ENCODE results near the gene MKS1. TPM values are rescaled to one million over a fixed set of nuclear protein-coding genes. Genes with fewer than 3 reads are reported as not detected.

The MKS1 gene
- total and polyA plus RNA-seq, 2 of the 8 experiments (the other 6 are each of a cell fraction or from before 2014, with no cell fraction given): 12.0 to 21.7 TPM

DNA sequence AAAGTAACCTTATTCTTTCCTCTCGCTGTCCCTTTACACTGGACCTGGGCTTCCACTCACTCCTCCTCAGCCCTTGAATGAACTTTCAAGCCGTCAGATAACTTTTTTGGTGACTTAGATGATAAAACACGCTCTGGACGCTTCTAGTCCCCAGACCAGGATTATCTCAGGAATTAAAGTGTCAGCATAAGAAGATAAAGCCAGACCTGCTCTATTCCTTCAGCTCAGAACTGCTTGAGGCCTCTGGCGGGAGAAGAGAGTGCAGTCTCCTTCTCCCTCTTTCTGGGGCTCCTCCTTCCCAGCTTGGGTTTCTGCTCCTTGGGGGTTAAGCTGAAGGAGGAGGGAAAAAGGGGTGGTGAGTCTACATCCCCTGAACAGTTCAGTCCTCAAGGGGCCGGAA lies 25.9 kb upstream of the MKS1 start:
- H2AFZ ChIP-seq (ENCODE audit: low read length): no peak overlapping the region
- no peak overlapping the region for H2BK5ac ChIP-seq (ENCODE audit: low read depth, low read length)
- H3K9ac ChIP-seq (replicated peaks in 1 of 4; ENCODE audit: extremely low read depth in 1 of 4, low read depth in 3 of 4, low read length in 3 of 4): no peak overlapping the region
- no peak overlapping the region for H3K56ac ChIP-seq (replicated peaks; ENCODE audit: insufficient read length, low read depth, low read length)
- no peak overlapping the region for H3K18ac ChIP-seq (ENCODE audit: extremely low read depth, low read length)
- peaks cover 19 to 34% (median 33%) of the 10 kb centered on the region in 4 experiments for H3K27me3 ChIP-seq (replicated peaks in 1 of 4; ENCODE audit: control insufficient read depth in 3 of 4, extremely low read depth in 1 of 4, insufficient read depth in 3 of 4, low read length in 3 of 4)
- DNase-seq (ENCODE audit: low read depth in 1 of 2, low spot score in 2 of 2) (no peak), FAIRE-seq (no peak)
- peaks cover 0 to 10% (median 2%) of the 10 kb centered on the region in 4 experiments; a peak in 5 of 7 replicates for H3K4me1 ChIP-seq (replicated peaks in 1 of 4; ENCODE audit: control insufficient read depth in 3 of 4, insufficient read depth in 4 of 4, low read length in 3 of 4)
- no peaks in the 10 kb centered on the region for H3K79me2 ChIP-seq (ENCODE audit: control insufficient read depth in 1 of 2, insufficient read depth in 2 of 2, low read length in 2 of 2)
- H2BK120ac ChIP-seq (replicated peaks; ENCODE audit: low read depth, low read length): no peak overlapping the region
- H3K23ac ChIP-seq (ENCODE audit: insufficient read length): no peak overlapping the region
- no peak overlapping the region for H3K27ac ChIP-seq (ENCODE audit: low read depth, low read length)
- H3K4me2 ChIP-seq (ENCODE audit: insufficient read depth in 1 of 2, low read depth in 2 of 2, low read length in 2 of 2): no peak overlapping the region
- H3K4me3 ChIP-seq (ENCODE audit: extremely low read depth in 1 of 4, insufficient read depth in 2 of 4, low read depth in 3 of 4, low read length in 4 of 4): no peak overlapping the region
- peaks cover 2% of the 10 kb centered on the region in 2 experiments; a peak in 3 of 4 replicates for H3K9me3 ChIP-seq (ENCODE audit: insufficient read depth in 2 of 2, low read depth in 1 of 2, low read length in 1 of 2)
- WGBS, 2 experiments (ENCODE audit: extremely low coverage in 1 of 2, insufficient coverage in 1 of 2, insufficient read length in 1 of 2, insufficient replicate concordance in 2 of 2, low coverage in 1 of 2, low lambda C conversion rate in 2 of 2, missing lambda C conversion rate in 1 of 2): 81% methylated on average over 5 of the region's 6 CpGs; no CpG with 5 or more reads in 1 of the 2 experiments
- H2AK5ac ChIP-seq (ENCODE audit: low read depth, low read length): no peak overlapping the region
- no peaks in the 10 kb centered on the region for H3K79me1 ChIP-seq (ENCODE audit: low read depth, low read length)
- H4K20me1 ChIP-seq (replicated peaks in 1 of 2; ENCODE audit: control insufficient read depth in 1 of 2, insufficient read depth in 2 of 2, low read length in 2 of 2): no peaks in the 10 kb centered on the region
- ChIA-PET POLR2A (ENCODE audit: partially characterized antibody) (no interaction called here), CTCF (ENCODE audit: partially characterized antibody) (interaction anchor here (0.8 to 1.2 kb wide), 4 partner anchors 10 to 49 kb away, joined by 3 to 5 read pairs (median 4); no protein-coding TSS in a partner anchor)
- no peak overlapping the region for H3K14ac ChIP-seq (ENCODE audit: insufficient read length)
- H4K8ac ChIP-seq (ENCODE audit: extremely low read depth, insufficient read depth, low read length): no peak overlapping the region
- H2BK20ac ChIP-seq (ENCODE audit: low read length): no peak overlapping the region
- no peak overlapping the region for H4K5ac ChIP-seq (ENCODE audit: insufficient read length, low read depth, low read length)
- H3K36me3 ChIP-seq (ENCODE audit: control insufficient read depth in 2 of 4, insufficient read depth in 4 of 4, low read length in 3 of 4): no peaks in the 10 kb centered on the region
- H4K91ac ChIP-seq (replicated peaks; ENCODE audit: insufficient read length, low read length): no peak overlapping the region
- H3K4ac ChIP-seq (replicated peaks; ENCODE audit: insufficient read length, low read depth, low read length): no peak overlapping the region
- peaks cover 5% of the 10 kb centered on the region; the same call in 1 of the 2 replicates for H3K23me2 ChIP-seq (ENCODE audit: low read depth, low read length)
- H2BK12ac ChIP-seq (ENCODE audit: low read depth, low read length): no peak overlapping the region
- H2BK15ac ChIP-seq (ENCODE audit: low read length): 0 out of 2 replicates have a peak overlapping the region, but pooled peaks have one; percentile 14
- TF ChIP-seq YY1 (IDR thresholded peaks at IDR 0.05; ENCODE audit: low read depth, low read length) (no peak), SP1 (IDR thresholded peaks at IDR 0.05; ENCODE audit: low read depth, low read length) (no peak), SUZ12 (IDR thresholded peaks at IDR 0.05; ENCODE audit: low read length) (no peak), TEAD4 (IDR thresholded peaks at IDR 0.05; ENCODE audit: low read depth, low read length) (no peak), RNF2 (IDR thresholded peaks at IDR 0.05; ENCODE audit: borderline replicate concordance, low read depth, low read length, missing control alignments, poor library complexity, severe bottlenecking) (no peak), SIN3A (conservative IDR thresholded peaks at IDR 0.05 in 1 of 2, IDR thresholded peaks at IDR 0.05 in 1 of 2; ENCODE audit: low read depth in 1 of 2, low read length in 2 of 2) (no peak), TBP (IDR thresholded peaks at IDR 0.05; ENCODE audit: low read depth, low read length) (no peak), CTBP2 (IDR thresholded peaks at IDR 0.05; ENCODE audit: borderline replicate concordance, insufficient read depth, insufficient read length, low read length) (no peak)
- TF ChIP-seq, protein P1, sequence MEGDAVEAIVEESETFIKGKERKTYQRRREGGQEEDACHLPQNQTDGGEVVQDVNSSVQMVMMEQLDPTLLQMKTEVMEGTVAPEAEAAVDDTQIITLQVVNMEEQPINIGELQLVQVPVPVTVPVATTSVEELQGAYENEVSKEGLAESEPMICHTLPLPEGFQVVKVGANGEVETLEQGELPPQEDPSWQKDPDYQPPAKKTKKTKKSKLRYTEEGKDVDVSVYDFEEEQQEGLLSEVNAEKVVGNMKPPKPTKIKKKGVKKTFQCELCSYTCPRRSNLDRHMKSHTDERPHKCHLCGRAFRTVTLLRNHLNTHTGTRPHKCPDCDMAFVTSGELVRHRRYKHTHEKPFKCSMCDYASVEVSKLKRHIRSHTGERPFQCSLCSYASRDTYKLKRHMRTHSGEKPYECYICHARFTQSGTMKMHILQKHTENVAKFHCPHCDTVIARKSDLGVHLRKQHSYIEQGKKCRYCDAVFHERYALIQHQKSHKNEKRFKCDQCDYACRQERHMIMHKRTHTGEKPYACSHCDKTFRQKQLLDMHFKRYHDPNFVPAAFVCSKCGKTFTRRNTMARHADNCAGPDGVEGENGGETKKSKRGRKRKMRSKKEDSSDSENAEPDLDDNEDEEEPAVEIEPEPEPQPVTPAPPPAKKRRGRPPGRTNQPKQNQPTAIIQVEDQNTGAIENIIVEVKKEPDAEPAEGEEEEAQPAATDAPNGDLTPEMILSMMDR (IDR thresholded peaks at IDR 0.05; ENCODE audit: control extremely low read depth in 1 of 3, insufficient read depth in 1 of 3, low read depth in 1 of 3, low read length in 3 of 3): no peak
- TF ChIP-seq, protein P2, sequence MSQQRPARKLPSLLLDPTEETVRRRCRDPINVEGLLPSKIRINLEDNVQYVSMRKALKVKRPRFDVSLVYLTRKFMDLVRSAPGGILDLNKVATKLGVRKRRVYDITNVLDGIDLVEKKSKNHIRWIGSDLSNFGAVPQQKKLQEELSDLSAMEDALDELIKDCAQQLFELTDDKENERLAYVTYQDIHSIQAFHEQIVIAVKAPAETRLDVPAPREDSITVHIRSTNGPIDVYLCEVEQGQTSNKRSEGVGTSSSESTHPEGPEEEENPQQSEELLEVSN (IDR thresholded peaks at IDR 0.05): no peak

Data from H1 (cell line).